Forelimb muscle (tissue), 1 donor: Measurements from ENCODE around the gene CDT1. TPM values are rescaled to one million over a fixed set of nuclear protein-coding genes. Genes with fewer than 3 reads are reported as not detected.
"Not testable (repeated sequence)": the region's sequence is repeated elsewhere in the genome, so short reads cannot be mapped to it uniquely, and the experiment has no call there.

Experiments used
- DNase-seq: peaks from one replicate; pipeline ENCODE4 v3.0.0-alpha.2; 2013; ENCODE audit warnings: low read depth
- polyA plus RNA-seq: library from polyadenylated mRNA; unstranded; fragments of 120-200 nt; gene quantifications from one replicate; pipeline ENCODE4 v1.2.1, GENCODE V29; 2013; ENCODE audit not compliant: insufficient read length

Gene CDT1
- polyA plus RNA-seq, 1 donor = 5.6 TPM

GRCh38 chr16:88768071-88768783 is 35.4 kb upstream of the CDT1 start:
- DNase-seq = no peak

- no peak for DNase-seq
Measured at GRCh38 chr16:88769617-88770460, 33.8 kb upstream of the CDT1 start.

GRCh38 chr16:88770461-88771293 is 32.9 kb upstream of the CDT1 start:
- DNase-seq = no peak

- no peak for DNase-seq
Measured at GRCh38 chr16:88771294-88771772, 32.3 kb upstream of the CDT1 start.

GRCh38 chr16:88771781-88772180 is 31.8 kb upstream of the CDT1 start:
- DNase-seq = not testable (repeated sequence)

- no peak for DNase-seq
Measured at GRCh38 chr16:88772871-88773811, 30.4 kb upstream of the CDT1 start.

- DNase-seq = no peak
Measured at GRCh38 chr16:88773812-88774291, 29.7 kb upstream of the CDT1 start.

GRCh38 chr16:88774544-88775393 is 28.8 kb upstream of the CDT1 start:
- DNase-seq = no peak

- no peak for DNase-seq
Measured at GRCh38 chr16:88775825-88776224, 27.8 kb upstream of the CDT1 start.

GRCh38 chr16:88777471-88778270 is 25.9 kb upstream of the CDT1 start:
- DNase-seq = no peak

GRCh38 chr16:88778271-88778525 is 25.4 kb upstream of the CDT1 start:
- no peak for DNase-seq

- DNase-seq = no peak
Measured at GRCh38 chr16:88778541-88779065, 25.0 kb upstream of the CDT1 start.

GRCh38 chr16:88779406-88780141 is 24.0 kb upstream of the CDT1 start:
- DNase-seq = no peak

GRCh38 chr16:88780142-88781062 is 23.2 kb upstream of the CDT1 start:
- no peak for DNase-seq

- DNase-seq = no peak
Measured at GRCh38 chr16:88781140-88782077, 22.2 kb upstream of the CDT1 start.
